HG03280 (cell line): ENCODE measurements around the gene NDST1.

Source experiments
- ATAC-seq: cut with Tn5 transposase; IDR thresholded peaks from one replicate; pipeline ENCODE4 v1.9.1; 2021; ENCODE audit warnings: mild to moderate bottlenecking, moderate library complexity; ENCODE audit not compliant: unreplicated experiment

Gene NDST1

DNA sequence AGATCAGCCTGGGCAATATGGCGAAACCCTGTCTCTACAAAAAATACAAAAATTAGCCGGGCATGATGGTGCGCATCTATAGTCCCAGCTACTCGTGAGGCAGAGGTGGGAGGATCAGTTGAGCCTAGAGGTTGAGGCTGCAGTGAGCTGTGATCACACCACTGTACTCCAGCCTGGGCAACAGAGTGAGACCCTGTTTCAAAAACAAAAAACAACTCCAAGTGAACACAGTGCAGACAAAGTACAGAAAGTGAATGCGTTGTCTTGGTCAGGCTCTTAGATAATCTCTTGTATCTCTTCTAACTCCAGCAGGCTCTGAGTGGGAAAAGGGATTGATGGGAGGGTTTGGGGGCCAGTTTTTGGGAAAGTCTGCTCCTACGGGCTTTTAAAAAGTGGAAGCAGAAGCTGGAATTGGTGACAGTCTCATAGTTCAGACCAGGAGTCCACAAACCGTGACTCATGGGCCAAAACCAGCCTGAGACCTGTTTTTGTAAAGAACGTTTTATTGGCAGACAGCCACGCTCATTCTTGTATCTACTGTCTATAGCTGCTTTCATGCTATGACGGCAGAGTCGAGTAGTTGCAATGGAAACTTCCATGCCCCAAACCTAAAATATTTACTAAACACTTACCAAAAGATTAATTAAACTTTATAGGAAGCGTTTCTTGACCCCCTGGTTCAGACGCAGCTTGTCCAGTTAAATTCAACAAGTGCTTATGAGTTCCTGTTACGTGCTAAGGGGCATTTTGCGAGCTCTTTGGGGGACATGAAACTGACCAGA, 32.9 kb downstream of the NDST1 start:
- ATAC-seq, result no peak

GRCh38 chr5:150541397-150541675, 33.4 kb downstream of the NDST1 start:
- ATAC-seq, result no peak

DNA sequence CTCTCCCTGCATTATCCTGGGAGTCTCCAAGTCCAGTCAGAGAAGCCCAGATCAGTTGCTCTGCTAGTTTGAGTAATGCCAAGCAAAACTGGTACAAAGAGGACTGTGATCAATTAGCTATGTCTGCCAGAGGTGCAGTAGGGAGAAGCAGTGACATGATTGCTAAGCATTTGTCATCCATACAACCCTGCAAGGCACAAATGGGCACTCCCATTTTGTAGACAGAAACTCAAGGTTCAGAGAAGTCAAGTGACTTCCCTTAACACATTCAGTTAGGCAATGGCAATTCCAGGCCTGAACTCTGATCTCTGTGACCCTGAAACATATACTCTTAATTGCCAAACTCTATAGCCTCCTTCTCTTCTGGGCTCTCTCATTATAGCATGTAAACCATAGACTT, 34.0 kb downstream of the NDST1 start:
- no peak for ATAC-seq

- no peak for ATAC-seq
Observed at GRCh38 chr5:150542933-150543445, 35.1 kb downstream of the NDST1 start.

- peak; percentile 96 for ATAC-seq
Observed at GRCh38 chr5:150544611-150545219, 36.8 kb downstream of the NDST1 start.

- no peak for ATAC-seq
Observed at GRCh38 chr5:150545246-150545645, 37.3 kb downstream of the NDST1 start.

GRCh38 chr5:150548123-150548522, 40.2 kb downstream of the NDST1 start:
- ATAC-seq, result no peak

DNA sequence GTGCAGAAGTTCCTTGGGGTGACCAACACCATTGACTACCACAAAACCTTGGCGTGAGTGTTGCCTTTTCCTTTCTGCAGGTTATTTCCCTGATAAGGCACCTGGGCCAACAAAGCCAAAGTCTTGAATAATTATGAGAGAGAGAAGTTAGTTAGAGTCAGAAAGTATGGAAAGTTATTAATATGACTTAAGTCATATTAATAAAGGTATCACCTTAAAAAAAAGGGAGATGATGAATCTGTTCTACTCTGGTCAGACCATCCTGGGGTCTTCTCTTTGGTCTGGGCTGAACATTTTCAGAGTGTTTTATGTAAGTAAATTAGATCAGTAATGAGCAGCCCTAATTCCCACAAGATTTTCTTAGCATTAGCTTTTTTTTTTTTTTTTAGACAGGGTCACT, 41.8 kb downstream of the NDST1 start:
- no peak for ATAC-seq

DNA sequence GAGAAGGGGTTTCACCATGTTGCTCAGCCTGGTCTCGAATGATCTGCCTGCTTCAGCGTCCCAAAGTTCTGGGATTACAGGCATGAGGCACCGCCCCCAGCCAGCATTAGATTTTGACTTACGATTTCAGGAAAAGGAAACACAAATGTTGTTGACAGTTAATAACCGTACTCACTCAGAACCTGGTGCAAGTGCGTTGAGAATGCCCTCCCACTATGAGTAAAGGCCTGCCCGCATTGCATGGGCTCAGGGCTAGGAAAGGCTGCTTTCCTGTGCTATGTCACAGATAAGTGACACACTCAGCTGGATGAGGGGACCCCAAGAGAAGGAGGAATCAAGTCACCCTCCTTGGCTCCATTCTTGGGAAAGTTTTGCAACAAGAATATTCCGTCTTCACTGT, 42.4 kb downstream of the NDST1 start:
- no peak for ATAC-seq

DNA sequence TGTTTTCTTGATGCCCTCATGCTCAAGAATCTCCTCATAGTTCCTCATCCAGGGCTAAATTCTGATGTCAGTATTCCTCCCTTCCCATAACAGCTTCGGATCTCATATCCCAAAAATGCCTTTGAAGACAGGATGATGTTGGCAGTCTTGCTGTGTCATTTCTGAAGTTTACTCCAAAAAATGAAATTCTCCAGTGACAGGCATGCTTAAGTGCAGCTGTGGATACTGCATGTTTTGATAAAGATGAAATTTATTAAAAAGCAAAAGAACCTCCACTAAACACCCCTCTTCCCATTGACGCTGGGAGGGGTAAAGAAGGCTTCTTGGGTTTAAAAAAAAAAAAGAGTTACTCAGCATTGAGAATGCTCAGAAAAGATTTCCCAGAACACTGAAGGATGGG, 43.1 kb downstream of the NDST1 start:
- ATAC-seq, result no peak

GRCh38 chr5:150553402-150553801, 45.5 kb downstream of the NDST1 start:
- no peak for ATAC-seq

- ATAC-seq, result no peak
Observed at GRCh38 chr5:150553911-150554310, 46.0 kb downstream of the NDST1 start.

GRCh38 chr5:150554857-150555256, 46.9 kb downstream of the NDST1 start:
- ATAC-seq, result no peak

GRCh38 chr5:150556106-150556505, 48.2 kb downstream of the NDST1 start:
- no peak for ATAC-seq

DNA sequence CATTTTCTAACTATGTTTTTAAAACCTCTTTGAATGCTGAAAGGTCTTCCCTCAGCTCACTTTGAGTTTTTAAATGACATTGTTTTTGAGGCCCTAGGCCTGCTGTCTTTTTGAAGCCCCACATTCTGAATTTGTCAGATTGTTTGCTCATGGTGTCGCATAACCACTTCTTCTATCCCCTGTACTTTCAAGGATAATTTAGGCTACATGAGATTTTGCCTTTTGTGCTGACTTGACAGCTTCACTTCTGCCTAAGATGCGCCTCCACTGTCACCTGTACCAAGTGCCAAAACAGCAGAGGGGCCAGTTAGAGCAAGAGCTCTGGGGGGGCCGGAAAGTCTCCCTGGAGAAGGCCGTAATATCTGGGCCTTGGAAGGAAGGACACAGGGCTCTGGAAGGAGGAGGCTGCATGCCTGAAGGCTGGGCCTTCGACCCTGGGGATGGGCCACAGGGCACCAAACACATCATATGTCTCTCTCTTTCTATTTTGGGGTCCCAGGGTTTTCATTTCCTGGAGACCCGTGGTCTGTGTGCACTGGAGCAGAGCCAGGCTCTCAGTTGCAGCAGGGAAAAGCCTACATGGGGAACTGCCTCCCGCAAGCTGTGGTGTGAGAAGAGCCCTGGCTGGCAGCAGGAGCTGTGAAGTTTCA, 49.1 kb downstream of the NDST1 start:
- ATAC-seq, result no peak

GRCh38 chr5:150557509-150557872, 49.6 kb downstream of the NDST1 start:
- no peak for ATAC-seq

- no peak for ATAC-seq
Observed at GRCh38 chr5:150558088-150558621, 50.2 kb downstream of the NDST1 start.

GRCh38 chr5:150559088-150559487, 51.2 kb downstream of the NDST1 start:
- no peak for ATAC-seq

DNA sequence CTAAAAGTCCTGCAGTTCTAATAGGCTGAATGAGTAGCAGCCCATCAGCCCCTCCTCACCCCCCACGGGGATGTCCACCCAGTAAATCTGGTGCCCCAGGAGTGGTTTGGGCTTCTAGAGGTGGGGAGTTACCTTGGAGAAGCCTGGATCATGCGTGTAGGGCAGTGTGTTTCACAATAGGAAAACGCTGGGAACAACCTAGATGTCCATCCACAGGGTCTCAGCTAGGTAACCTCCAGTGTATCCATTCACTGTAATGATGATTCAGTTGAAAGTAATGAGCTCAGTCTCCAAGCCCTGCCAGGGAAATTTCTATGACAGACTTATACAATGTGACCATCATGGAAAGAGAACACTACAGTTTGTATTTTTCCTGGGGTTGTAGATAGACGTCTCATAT, 51.8 kb downstream of the NDST1 start:
- no peak for ATAC-seq

- peak; percentile 80 for ATAC-seq
Observed at GRCh38 chr5:150560401-150561191, 52.7 kb downstream of the NDST1 start.

DNA sequence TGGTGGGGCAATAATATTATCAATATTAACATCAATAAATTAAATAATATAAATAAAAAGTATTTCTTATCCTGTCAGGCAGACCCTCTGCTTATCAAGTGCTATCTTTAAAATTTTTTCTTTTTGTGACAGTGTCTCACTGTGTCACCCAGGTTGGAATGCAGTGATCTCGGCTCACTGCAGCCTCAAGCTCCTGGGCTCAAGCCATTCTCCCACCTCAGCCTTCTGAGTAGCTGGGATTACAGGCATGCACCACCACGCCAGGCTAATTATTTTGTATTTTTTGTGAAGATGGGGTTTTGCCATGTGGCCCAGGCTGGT, 53.2 kb downstream of the NDST1 start:
- no peak for ATAC-seq
